Osteoblast (primary cell): ENCODE results near the gene ROPN1L. TPM values are rescaled to one million over a fixed set of nuclear protein-coding genes. Genes with fewer than 3 reads are reported as not detected.

Experiments used
- DNase-seq: peaks from one replicate; pipeline ENCODE4 v3.0.0; 2011; ENCODE audit warnings: low spot score, mixed read lengths; ENCODE audit not compliant: insufficient read length; ENCODE audit errors: missing footprints
- H2AFZ ChIP-seq: 2 replicates; pipeline ENCODE4 v1.6.0; 2011; ENCODE audit warnings: mild to moderate bottlenecking, low read length
- H3K27ac ChIP-seq: 2 replicates; pipeline ENCODE4 v1.5.1; 2011; ENCODE audit warnings: mild to moderate bottlenecking, low read depth, low read length, moderate library complexity
- H3K27me3 ChIP-seq: 2 replicates; pipeline ENCODE4 v1.6.0; 2012; ENCODE audit warnings: mild to moderate bottlenecking, control low read depth, inconsistent platforms, low read length, moderate library complexity; ENCODE audit not compliant: insufficient read depth
- H3K36me3 ChIP-seq: 2 replicates; pipeline ENCODE4 v1.5.1; 2011; ENCODE audit warnings: mild to moderate bottlenecking, low read length, control low read depth, moderate library complexity; ENCODE audit not compliant: insufficient read depth
- H3K4me1 ChIP-seq: 2 replicates; pipeline ENCODE4 v1.5.1; 2011; ENCODE audit warnings: mild to moderate bottlenecking, low read length, control low read depth, moderate library complexity; ENCODE audit not compliant: insufficient read depth
- H3K4me2 ChIP-seq: 2 replicates; pipeline ENCODE4 v1.6.0; 2011; ENCODE audit warnings: mild to moderate bottlenecking, low read length; ENCODE audit not compliant: insufficient read depth
- H3K4me3 ChIP-seq: fragments of 200-600 bp; sonication (generic); 3 replicates; pipeline ENCODE4 v1.5.1; 2012; ENCODE audit warnings: mild to moderate bottlenecking, low read length, inconsistent platforms; ENCODE audit not compliant: insufficient read depth
- H3K79me2 ChIP-seq: 2 replicates; pipeline ENCODE4 v1.6.0; 2012; ENCODE audit warnings: mild to moderate bottlenecking, low read length, control low read depth, inconsistent platforms; ENCODE audit not compliant: insufficient read depth
- H3K9me3 ChIP-seq: 2 replicates; pipeline ENCODE4 v1.5.1; 2011; ENCODE audit warnings: low read depth, low read length, control low read depth
- H4K20me1 ChIP-seq: 2 replicates; pipeline ENCODE4 v1.6.0; 2012; ENCODE audit warnings: mild to moderate bottlenecking, low read length, control low read depth; ENCODE audit not compliant: insufficient read depth
- CTCF ChIP-seq: IDR thresholded peaks from 2 replicates; pipeline ENCODE4 v1.5.1; 2011; ENCODE audit warnings: mild to moderate bottlenecking, low read depth, low read length, moderate library complexity; ENCODE audit errors: extremely low read depth
- total RNA-seq: library from RNA; depleted of rRNA; stranded (reverse); fragments of >200 nt; gene quantifications from 2 replicates; pipeline ENCODE4 v1.2.3, GENCODE V29; 2012

ROPN1L gene
- total RNA-seq, 1 donor = 0.72 TPM

- H3K4me1 ChIP-seq = peaks cover 25% of the 10 kb centered on the region
- no peaks in the 10 kb centered on the region for H3K9me3 ChIP-seq
- no peaks in the 10 kb centered on the region for H3K27me3 ChIP-seq
- no peak overlapping the region for H2AFZ ChIP-seq
- no peak overlapping the region for H3K4me2 ChIP-seq
- no peak for DNase-seq
- TF ChIP-seq CTCF = no peak
- H3K4me3 ChIP-seq = no peak overlapping the region
- H4K20me1 ChIP-seq = no peaks in the 10 kb centered on the region
- no peak overlapping the region for H3K27ac ChIP-seq
- H3K79me2 ChIP-seq = no peaks in the 10 kb centered on the region
- H3K36me3 ChIP-seq = no peaks in the 10 kb centered on the region
Observed at GRCh38 chr5:10451137-10451824, 9.6 kb downstream of the ROPN1L start.

- H2AFZ ChIP-seq = no peak overlapping the region
- H3K4me2 ChIP-seq = no peak overlapping the region
- peak; percentile 81 for TF ChIP-seq CTCF
Observed at GRCh38 chr5:10452768-10453331, 11.2 kb downstream of the ROPN1L start.

GRCh38 chr5:10453545-10453944, 11.9 kb downstream of the ROPN1L start:
- Histone ChIP-seq H3K4me2 (no peak overlapping the region), H4K20me1 (no peaks in the 10 kb centered on the region), H3K27me3 (no peaks in the 10 kb centered on the region), H3K9me3 (no peaks in the 10 kb centered on the region), H3K4me3 (no peak overlapping the region), H3K4me1 (peaks cover 33% of the 10 kb centered on the region), H2AFZ (no peak overlapping the region), H3K79me2 (no peaks in the 10 kb centered on the region), H3K27ac (no peak overlapping the region), H3K36me3 (no peaks in the 10 kb centered on the region)
- no peak for TF ChIP-seq CTCF
- DNase-seq = peak; percentile 82

More at GRCh38 chr5:10452768-10453331, 11.2 kb downstream of the ROPN1L start:
- peaks cover 33% of the 10 kb centered on the region for H3K4me1 ChIP-seq
- no peaks in the 10 kb centered on the region for H3K79me2 ChIP-seq
- H3K4me3 ChIP-seq = no peak overlapping the region
- peak; percentile 96 for DNase-seq
- H3K27me3 ChIP-seq = no peaks in the 10 kb centered on the region
- H3K9me3 ChIP-seq = no peaks in the 10 kb centered on the region
- no peaks in the 10 kb centered on the region for H4K20me1 ChIP-seq
- H3K27ac ChIP-seq = no peak overlapping the region
- H3K36me3 ChIP-seq = no peaks in the 10 kb centered on the region

- Histone ChIP-seq H4K20me1 (no peaks in the 10 kb centered on the region), H2AFZ (peak overlapping the region; percentile 25), H3K27ac (peak overlapping the region; percentile 67), H3K9me3 (no peaks in the 10 kb centered on the region), H3K4me1 (peaks cover 33% of the 10 kb centered on the region), H3K79me2 (no peaks in the 10 kb centered on the region), H3K4me3 (peak overlapping the region; percentile 36), H3K36me3 (no peaks in the 10 kb centered on the region), H3K27me3 (no peaks in the 10 kb centered on the region), H3K4me2 (peak overlapping the region; percentile 71)
- TF ChIP-seq CTCF = no peak
- DNase-seq = peak; percentile 94
Observed at GRCh38 chr5:10454591-10455276, 13.1 kb downstream of the ROPN1L start.
